Measurements from ENCODE around the gene KRT15. TPM values are rescaled to one million over a fixed set of nuclear protein-coding genes. Genes with fewer than 3 reads are reported as not detected.

The KRT15 gene
- total RNA-seq (6.2 and 6.8 TPM in 2 replicates), polyA plus RNA-seq (8.2 and 10.6 TPM in 2 replicates)

DNA sequence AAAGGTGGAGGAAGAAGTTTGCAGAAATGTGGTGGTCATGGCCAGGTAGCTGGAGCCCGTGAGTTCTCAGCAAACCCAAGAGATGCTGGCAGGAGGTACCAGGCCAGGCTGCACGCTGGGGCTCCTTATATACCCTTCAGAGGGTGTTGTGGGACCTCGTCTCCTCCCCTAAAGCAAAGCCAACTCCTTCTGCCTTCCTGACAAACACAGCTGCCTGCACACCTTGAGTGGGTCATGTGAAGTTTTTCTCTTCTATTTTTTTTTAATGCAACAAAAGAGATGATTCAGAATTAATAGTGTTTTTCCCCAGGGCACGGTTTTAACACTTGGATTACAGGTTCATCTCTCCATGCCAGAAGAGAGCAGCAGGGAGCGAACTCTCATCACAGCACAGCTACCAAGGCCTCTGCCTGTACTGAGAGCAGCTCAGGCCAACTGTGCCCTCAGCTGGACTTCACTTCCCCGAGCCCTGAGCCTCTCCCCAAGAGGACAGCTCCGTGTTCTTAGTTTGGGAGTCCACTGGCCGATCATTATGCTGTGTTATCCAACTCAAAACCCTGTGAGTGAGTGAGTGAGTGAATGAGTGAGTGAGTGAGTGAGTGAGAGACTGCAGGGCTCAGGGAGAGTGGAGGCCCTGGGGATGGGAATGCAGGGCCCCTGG is at the start of gene KRT15:
TSS of gene KRT15 (minus strand) at position 102 of the 661 bp plus-strand sequence. CDS start at position 39, 63 bp downstream.
- 72% methylated on average over 8 of the region's 8 CpGs for WGBS (ENCODE audit: low lambda C conversion rate, missing lambda C conversion rate)
- H2AFZ ChIP-seq: no peak within 1 kb of the TSS
- DNase-seq (ENCODE audit: low spot score): no peak
- H3K4me1 ChIP-seq (ENCODE audit: insufficient read depth): peaks cover 46% of the 10 kb centered on the region
- H3K27ac ChIP-seq: peak within 1 kb of the TSS; percentile 73
- H3K9me3 ChIP-seq (ENCODE audit: low read depth): no peaks in the 10 kb centered on the region
- H3K27me3 ChIP-seq: no peaks in the 10 kb centered on the region
- no peak within 1 kb of the TSS for H3K4me3 ChIP-seq
- H3K9me2 ChIP-seq (replicated peaks; ENCODE audit: insufficient read depth): no peaks in the 10 kb centered on the region
- no peaks in the 10 kb centered on the region for H3K79me2 ChIP-seq
- TF ChIP-seq EZH2phosphoT487 (IDR thresholded peaks at IDR 0.05; ENCODE audit: low read depth, severe bottlenecking, unreplicated experiment): no peak
- no peak within 1 kb of the TSS for H3K4me2 ChIP-seq
- no peaks in the 10 kb centered on the region for H4K20me1 ChIP-seq (ENCODE audit: insufficient read depth, poor library complexity, severe bottlenecking)
- H3K36me3 ChIP-seq (replicated peaks; ENCODE audit: insufficient read depth, low read depth): no peaks in the 10 kb centered on the region

DNA sequence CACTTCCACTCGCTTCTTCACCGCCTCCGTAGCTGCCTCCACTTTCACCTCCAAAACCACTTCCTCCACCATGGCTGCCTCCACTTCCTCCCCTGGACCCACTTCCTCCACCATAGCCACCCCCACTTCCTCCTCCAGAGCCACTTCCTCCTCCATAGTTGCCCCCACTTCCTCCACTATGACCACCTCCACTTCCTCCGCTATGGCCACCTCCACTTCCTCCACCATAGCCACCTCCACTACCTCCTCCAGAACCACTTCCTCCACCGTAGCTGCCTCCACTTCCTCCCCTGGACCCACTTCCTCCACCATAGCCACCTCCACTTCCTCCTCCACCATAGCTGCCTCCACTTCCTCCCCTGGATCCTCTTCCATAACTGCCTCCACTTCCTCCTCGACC is 48.6 kb upstream of the KRT15 start:
- no peaks in the 10 kb centered on the region for H3K9me3 ChIP-seq (ENCODE audit: low read depth)
- no peaks in the 10 kb centered on the region for H3K9me2 ChIP-seq (replicated peaks; ENCODE audit: insufficient read depth)
- H3K27ac ChIP-seq: no peak overlapping the region
- no peaks in the 10 kb centered on the region for H4K20me1 ChIP-seq (ENCODE audit: insufficient read depth, poor library complexity, severe bottlenecking)
- no peak overlapping the region for H3K4me2 ChIP-seq
- no peaks in the 10 kb centered on the region for H3K4me1 ChIP-seq (ENCODE audit: insufficient read depth)
- no peak overlapping the region for H3K4me3 ChIP-seq
- no peak for DNase-seq (ENCODE audit: low spot score)
- no peaks in the 10 kb centered on the region for H3K79me2 ChIP-seq
- no peaks in the 10 kb centered on the region for H3K27me3 ChIP-seq
- H3K36me3 ChIP-seq (replicated peaks; ENCODE audit: insufficient read depth, low read depth): no peaks in the 10 kb centered on the region
- TF ChIP-seq, protein P1, sequence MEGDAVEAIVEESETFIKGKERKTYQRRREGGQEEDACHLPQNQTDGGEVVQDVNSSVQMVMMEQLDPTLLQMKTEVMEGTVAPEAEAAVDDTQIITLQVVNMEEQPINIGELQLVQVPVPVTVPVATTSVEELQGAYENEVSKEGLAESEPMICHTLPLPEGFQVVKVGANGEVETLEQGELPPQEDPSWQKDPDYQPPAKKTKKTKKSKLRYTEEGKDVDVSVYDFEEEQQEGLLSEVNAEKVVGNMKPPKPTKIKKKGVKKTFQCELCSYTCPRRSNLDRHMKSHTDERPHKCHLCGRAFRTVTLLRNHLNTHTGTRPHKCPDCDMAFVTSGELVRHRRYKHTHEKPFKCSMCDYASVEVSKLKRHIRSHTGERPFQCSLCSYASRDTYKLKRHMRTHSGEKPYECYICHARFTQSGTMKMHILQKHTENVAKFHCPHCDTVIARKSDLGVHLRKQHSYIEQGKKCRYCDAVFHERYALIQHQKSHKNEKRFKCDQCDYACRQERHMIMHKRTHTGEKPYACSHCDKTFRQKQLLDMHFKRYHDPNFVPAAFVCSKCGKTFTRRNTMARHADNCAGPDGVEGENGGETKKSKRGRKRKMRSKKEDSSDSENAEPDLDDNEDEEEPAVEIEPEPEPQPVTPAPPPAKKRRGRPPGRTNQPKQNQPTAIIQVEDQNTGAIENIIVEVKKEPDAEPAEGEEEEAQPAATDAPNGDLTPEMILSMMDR (IDR thresholded peaks at IDR 0.05; ENCODE audit: poor library complexity): no peak
- TF ChIP-seq EZH2 (IDR thresholded peaks at IDR 0.05; ENCODE audit: borderline replicate concordance): no peak
- no peak for TF ChIP-seq EZH2phosphoT487 (IDR thresholded peaks at IDR 0.05; ENCODE audit: low read depth, severe bottlenecking, unreplicated experiment)
- WGBS (ENCODE audit: low lambda C conversion rate, missing lambda C conversion rate): 95% methylated on average over 6 of the region's 6 CpGs
- H2AFZ ChIP-seq: no peak overlapping the region

DNA sequence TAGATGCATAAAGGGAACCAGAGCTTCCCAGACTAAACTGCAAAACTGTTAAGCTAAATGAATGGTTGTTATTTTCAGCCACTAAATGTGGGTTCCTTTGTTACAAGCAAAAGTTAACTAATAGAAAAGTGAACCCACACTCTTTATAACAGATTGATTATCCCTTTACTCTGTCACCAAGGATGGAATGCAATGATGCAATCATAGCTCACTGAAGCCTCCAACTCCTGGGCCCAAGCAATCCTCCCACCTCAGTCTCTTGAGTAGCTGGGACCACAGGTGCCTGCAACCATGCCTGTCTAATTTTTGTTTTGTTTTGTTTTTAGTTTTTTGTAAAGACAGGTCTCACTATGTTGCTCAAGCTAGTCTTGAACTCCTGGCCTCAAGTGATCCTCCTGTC is 46.6 kb upstream of the KRT15 start:
- H3K9me2 ChIP-seq (replicated peaks; ENCODE audit: insufficient read depth): no peaks in the 10 kb centered on the region
- H3K4me2 ChIP-seq: no peak overlapping the region
- no peaks in the 10 kb centered on the region for H3K4me1 ChIP-seq (ENCODE audit: insufficient read depth)
- no peaks in the 10 kb centered on the region for H4K20me1 ChIP-seq (ENCODE audit: insufficient read depth, poor library complexity, severe bottlenecking)
- no peak overlapping the region for H2AFZ ChIP-seq
- no peak for TF ChIP-seq EZH2phosphoT487 (IDR thresholded peaks at IDR 0.05; ENCODE audit: low read depth, severe bottlenecking, unreplicated experiment)
- no peak for TF ChIP-seq EZH2 (IDR thresholded peaks at IDR 0.05; ENCODE audit: borderline replicate concordance)
- TF ChIP-seq, protein P1 (IDR thresholded peaks at IDR 0.05; ENCODE audit: poor library complexity): no peak
- H3K9me3 ChIP-seq (ENCODE audit: low read depth): no peaks in the 10 kb centered on the region
- DNase-seq (ENCODE audit: low spot score): no peak
- no peaks in the 10 kb centered on the region for H3K36me3 ChIP-seq (replicated peaks; ENCODE audit: insufficient read depth, low read depth)
- no peaks in the 10 kb centered on the region for H3K79me2 ChIP-seq
- H3K27me3 ChIP-seq: no peaks in the 10 kb centered on the region
- H3K27ac ChIP-seq: no peak overlapping the region
- H3K4me3 ChIP-seq: no peak overlapping the region

DNA sequence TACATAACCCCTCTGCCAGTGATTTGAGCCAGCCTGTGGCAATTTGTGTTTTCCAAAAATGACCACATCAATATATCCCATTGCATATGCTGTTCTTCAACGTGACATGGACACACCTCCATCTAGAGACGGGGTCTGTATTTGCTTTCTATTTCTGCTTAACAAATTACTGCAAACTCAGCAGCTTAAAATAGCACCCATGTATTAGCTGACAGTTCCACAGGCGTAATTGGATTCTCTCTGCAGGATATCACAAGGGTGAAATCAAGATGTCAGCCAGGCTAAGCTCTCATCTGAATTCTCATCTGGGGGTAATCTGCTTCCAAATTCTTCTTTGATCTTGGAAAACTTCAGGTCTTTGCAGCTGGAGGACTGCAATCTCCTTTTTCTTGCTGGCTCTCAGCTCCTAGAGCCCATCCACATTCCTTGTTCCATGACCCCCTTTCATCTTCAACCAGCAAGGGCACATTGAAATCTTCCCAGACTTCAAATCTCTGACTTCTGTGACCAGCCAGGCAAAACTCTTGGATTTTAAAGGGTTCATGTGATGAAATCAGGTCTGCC is 45.0 kb upstream of the KRT15 start:
- Histone ChIP-seq H3K79me2 (no peaks in the 10 kb centered on the region), H3K27me3 (no peaks in the 10 kb centered on the region), H3K36me3 (replicated peaks; ENCODE audit: insufficient read depth, low read depth) (no peaks in the 10 kb centered on the region), H3K4me1 (ENCODE audit: insufficient read depth) (no peaks in the 10 kb centered on the region), H3K9me2 (replicated peaks; ENCODE audit: insufficient read depth) (no peaks in the 10 kb centered on the region), H3K4me3 (no peak overlapping the region), H4K20me1 (ENCODE audit: insufficient read depth, poor library complexity, severe bottlenecking) (no peaks in the 10 kb centered on the region), H3K4me2 (no peak overlapping the region), H3K9me3 (ENCODE audit: low read depth) (no peaks in the 10 kb centered on the region), H3K27ac (no peak overlapping the region), H2AFZ (no peak overlapping the region)
- TF ChIP-seq EZH2 (IDR thresholded peaks at IDR 0.05; ENCODE audit: borderline replicate concordance): no peak
- TF ChIP-seq, protein P1 (IDR thresholded peaks at IDR 0.05; ENCODE audit: poor library complexity): no peak
- WGBS (ENCODE audit: low lambda C conversion rate, missing lambda C conversion rate): 35% methylated on average over 3 of the region's 3 CpGs
- DNase-seq (ENCODE audit: low spot score): no peak
